ENCODE data around the gene BHLHA9.
"Not testable (repeated sequence)": the region's sequence is repeated elsewhere in the genome, so short reads cannot be mapped to it uniquely, and the experiment has no call there.

Gene BHLHA9

DNA sequence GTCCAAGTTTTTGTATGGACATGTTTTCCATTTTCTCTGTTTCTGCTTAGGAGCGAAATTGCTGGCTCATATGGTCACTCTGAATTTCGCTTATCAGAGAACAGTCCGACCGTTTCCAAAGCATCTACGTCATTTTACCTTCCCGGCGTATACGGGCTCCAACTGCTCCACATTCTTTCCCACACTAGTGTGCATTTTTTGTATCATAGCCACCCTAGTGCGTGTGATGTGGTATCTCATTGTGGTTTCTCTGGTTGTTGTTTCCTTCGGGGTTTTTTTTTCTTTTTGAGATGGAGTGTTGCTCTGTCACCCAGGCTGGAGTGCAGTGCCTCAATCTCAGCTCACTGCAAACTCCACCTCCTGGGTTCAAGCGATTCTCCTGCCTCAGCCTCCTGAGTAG, 31.0 kb upstream of the BHLHA9 start:
- Histone ChIP-seq H2BK5ac (ENCODE audit: low read depth, low read length, poor library complexity) (no peak overlapping the region), H4K12ac (ENCODE audit: low read depth, low read length) (no peak overlapping the region), H3K36me3 (ENCODE audit: control insufficient read depth in 1 of 2, insufficient read depth in 2 of 2, low read length in 2 of 2) (no peaks in the 10 kb centered on the region), H3K27me3 (ENCODE audit: insufficient read depth, low read length) (no peaks in the 10 kb centered on the region), H3K27ac (ENCODE audit: low read depth, low read length) (no peak overlapping the region), H3K9ac (ENCODE audit: low read length) (no peak overlapping the region), H2BK120ac (ENCODE audit: insufficient read depth, low read length, poor library complexity) (no peak overlapping the region), H3K18ac (ENCODE audit: low read length) (no peak overlapping the region), H3K4me2 (ENCODE audit: low read length) (no peak overlapping the region), H3K14ac (ENCODE audit: low read length) (no peak overlapping the region), H3K79me1 (ENCODE audit: low read length) (no peaks in the 10 kb centered on the region), H2AK5ac (ENCODE audit: low read length) (no peak overlapping the region), H3K23ac (ENCODE audit: low read length) (no peak overlapping the region), H4K91ac (ENCODE audit: low read depth, low read length) (no peak overlapping the region), H2AFZ (ENCODE audit: insufficient read depth, low read length, poor library complexity) (no peak overlapping the region), H4K8ac (ENCODE audit: low read depth, low read length) (no peak overlapping the region), H3K9me3 (ENCODE audit: insufficient read depth, low read depth, low read length) (no peaks in the 10 kb centered on the region), H3K4ac (ENCODE audit: low read depth, low read length) (no peak overlapping the region), H3K79me2 (ENCODE audit: control insufficient read depth, insufficient read depth, low read length, poor library complexity) (no peaks in the 10 kb centered on the region), H3K4me3 (ENCODE audit: low read depth, low read length) (no peak overlapping the region), H2BK12ac (ENCODE audit: low read length) (no peak overlapping the region), H3K4me1 (ENCODE audit: control insufficient read depth in 1 of 2, insufficient read depth in 2 of 2, low read length in 2 of 2) (no peaks in the 10 kb centered on the region)
- peak; percentile 92 to 98 for DNase-seq
- no CpG with 5 or more reads among the region's 11 CpGs for WGBS (ENCODE audit: extremely low coverage, insufficient coverage, insufficient read length)

DNA sequence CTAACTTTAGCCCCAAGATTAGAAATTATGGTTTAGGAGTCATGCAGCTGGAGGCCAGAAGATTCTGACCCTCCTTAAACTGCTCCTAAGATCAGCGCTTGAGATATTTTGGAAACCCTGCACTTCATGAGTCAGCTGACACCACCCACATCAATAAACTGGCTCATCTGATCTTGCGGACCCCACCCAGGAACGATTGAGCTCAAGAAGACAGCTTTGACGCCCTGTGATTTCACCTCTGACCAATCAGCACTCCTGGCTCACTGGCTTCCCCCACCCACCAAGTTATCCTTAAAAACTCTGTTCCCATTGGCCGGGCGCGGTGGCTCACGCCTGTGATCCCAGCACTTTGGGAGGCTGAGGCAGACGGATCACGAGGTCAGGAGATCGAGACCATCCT, 29.8 kb upstream of the BHLHA9 start:
- not testable (repeated sequence) for H3K4ac ChIP-seq (ENCODE audit: low read depth, low read length); H4K12ac ChIP-seq (ENCODE audit: low read depth, low read length); H3K14ac ChIP-seq (ENCODE audit: low read length); H2AK5ac ChIP-seq (ENCODE audit: low read length); H3K79me2 ChIP-seq (ENCODE audit: control insufficient read depth, insufficient read depth, low read length, poor library complexity); H3K27me3 ChIP-seq (ENCODE audit: insufficient read depth, low read length); H3K4me3 ChIP-seq (ENCODE audit: low read depth, low read length); H2BK5ac ChIP-seq (ENCODE audit: low read depth, low read length, poor library complexity); H4K91ac ChIP-seq (ENCODE audit: low read depth, low read length); H3K27ac ChIP-seq (ENCODE audit: low read depth, low read length); H3K4me1 ChIP-seq (ENCODE audit: control insufficient read depth in 1 of 2, insufficient read depth in 2 of 2, low read length in 2 of 2); H3K18ac ChIP-seq (ENCODE audit: low read length); H4K8ac ChIP-seq (ENCODE audit: low read depth, low read length); H3K79me1 ChIP-seq (ENCODE audit: low read length); H3K36me3 ChIP-seq (ENCODE audit: control insufficient read depth in 1 of 2, insufficient read depth in 2 of 2, low read length in 2 of 2); H3K9me3 ChIP-seq (ENCODE audit: insufficient read depth, low read depth, low read length); H2AFZ ChIP-seq (ENCODE audit: insufficient read depth, low read length, poor library complexity); H3K4me2 ChIP-seq (ENCODE audit: low read length); H2BK120ac ChIP-seq (ENCODE audit: insufficient read depth, low read length, poor library complexity); H2BK12ac ChIP-seq (ENCODE audit: low read length); H3K9ac ChIP-seq (ENCODE audit: low read length); H3K23ac ChIP-seq (ENCODE audit: low read length)
- peak; percentile 35 to 38 for DNase-seq
- no CpG with 5 or more reads among the region's 11 CpGs for WGBS (ENCODE audit: extremely low coverage, insufficient coverage, insufficient read length)

DNA sequence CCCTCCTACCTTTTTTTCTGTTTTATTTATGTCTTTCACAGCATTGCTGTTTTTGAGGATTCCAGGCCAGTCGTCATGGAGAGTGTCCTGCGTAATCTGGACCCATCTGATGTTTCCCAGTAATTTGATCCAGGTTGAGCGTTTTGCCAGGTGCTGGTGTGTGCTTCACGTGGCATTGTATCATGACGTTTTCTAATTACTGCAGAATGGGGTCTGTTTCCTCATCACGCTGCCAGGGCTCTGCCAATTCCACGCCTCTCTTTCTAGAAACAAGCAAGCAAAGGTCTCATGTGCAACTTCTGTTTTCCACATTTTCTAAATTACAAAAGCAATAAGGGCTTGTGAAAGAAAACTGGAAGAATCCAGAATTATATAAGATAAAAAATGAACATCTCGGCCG, 28.3 kb upstream of the BHLHA9 start:
- H4K8ac ChIP-seq (ENCODE audit: low read depth, low read length) = no peak overlapping the region
- no peak overlapping the region for H3K4ac ChIP-seq (ENCODE audit: low read depth, low read length)
- H3K4me3 ChIP-seq (ENCODE audit: low read depth, low read length) = no peak overlapping the region
- H3K27ac ChIP-seq (ENCODE audit: low read depth, low read length) = no peak overlapping the region
- H4K91ac ChIP-seq (ENCODE audit: low read depth, low read length) = no peak overlapping the region
- H2AFZ ChIP-seq (ENCODE audit: insufficient read depth, low read length, poor library complexity) = no peak overlapping the region
- H4K12ac ChIP-seq (ENCODE audit: low read depth, low read length) = no peak overlapping the region
- no peak overlapping the region for H2BK120ac ChIP-seq (ENCODE audit: insufficient read depth, low read length, poor library complexity)
- H3K4me2 ChIP-seq (ENCODE audit: low read length) = no peak overlapping the region
- no peaks in the 10 kb centered on the region for H3K9me3 ChIP-seq (ENCODE audit: insufficient read depth, low read depth, low read length)
- no peaks in the 10 kb centered on the region for H3K79me1 ChIP-seq (ENCODE audit: low read length)
- H3K79me2 ChIP-seq (ENCODE audit: control insufficient read depth, insufficient read depth, low read length, poor library complexity) = no peaks in the 10 kb centered on the region
- WGBS (ENCODE audit: extremely low coverage, insufficient coverage, insufficient read length) = no CpG with 5 or more reads among the region's 9 CpGs
- H3K23ac ChIP-seq (ENCODE audit: low read length) = no peak overlapping the region
- no peaks in the 10 kb centered on the region for H3K4me1 ChIP-seq (ENCODE audit: control insufficient read depth in 1 of 2, insufficient read depth in 2 of 2, low read length in 2 of 2)
- no peak overlapping the region for H3K14ac ChIP-seq (ENCODE audit: low read length)
- H2AK5ac ChIP-seq (ENCODE audit: low read length) = no peak overlapping the region
- H2BK12ac ChIP-seq (ENCODE audit: low read length) = no peak overlapping the region
- no peak for DNase-seq
- H3K18ac ChIP-seq (ENCODE audit: low read length) = no peak overlapping the region
- no peaks in the 10 kb centered on the region for H3K27me3 ChIP-seq (ENCODE audit: insufficient read depth, low read length)
- H2BK5ac ChIP-seq (ENCODE audit: low read depth, low read length, poor library complexity) = no peak overlapping the region
- H3K36me3 ChIP-seq (ENCODE audit: control insufficient read depth in 1 of 2, insufficient read depth in 2 of 2, low read length in 2 of 2) = no peaks in the 10 kb centered on the region
- no peak overlapping the region for H3K9ac ChIP-seq (ENCODE audit: low read length)

DNA sequence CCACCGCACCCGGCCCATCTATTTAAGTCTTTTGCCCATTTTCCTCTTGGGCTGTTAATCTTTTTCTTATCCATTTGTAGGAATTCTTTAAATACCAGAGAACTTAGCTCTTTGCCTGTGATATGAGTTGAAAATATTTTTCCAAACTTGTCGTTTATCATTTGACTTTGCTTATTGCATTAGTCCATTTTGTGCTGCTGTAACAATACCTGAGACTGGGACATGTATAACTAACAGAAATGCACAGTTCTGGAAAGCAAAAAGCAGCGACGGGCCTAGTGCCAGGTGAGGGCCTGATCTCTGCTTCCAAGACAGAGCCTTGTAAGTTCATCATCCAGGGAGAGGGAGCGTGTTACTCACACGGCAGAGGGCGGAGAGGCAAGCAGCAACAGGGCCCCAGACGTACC, 25.6 kb upstream of the BHLHA9 start:
- H3K4ac ChIP-seq (ENCODE audit: low read depth, low read length) = no peak overlapping the region
- no peak overlapping the region for H3K23ac ChIP-seq (ENCODE audit: low read length)
- no CpG with 5 or more reads among the region's 9 CpGs for WGBS (ENCODE audit: extremely low coverage, insufficient coverage, insufficient read length)
- H3K27ac ChIP-seq (ENCODE audit: low read depth, low read length) = no peak overlapping the region
- H2BK5ac ChIP-seq (ENCODE audit: low read depth, low read length, poor library complexity) = no peak overlapping the region
- no peaks in the 10 kb centered on the region for H3K36me3 ChIP-seq (ENCODE audit: control insufficient read depth in 1 of 2, insufficient read depth in 2 of 2, low read length in 2 of 2)
- H4K12ac ChIP-seq (ENCODE audit: low read depth, low read length) = no peak overlapping the region
- no peak overlapping the region for H3K18ac ChIP-seq (ENCODE audit: low read length)
- H4K8ac ChIP-seq (ENCODE audit: low read depth, low read length) = no peak overlapping the region
- H3K4me3 ChIP-seq (ENCODE audit: low read depth, low read length) = no peak overlapping the region
- H3K79me2 ChIP-seq (ENCODE audit: control insufficient read depth, insufficient read depth, low read length, poor library complexity) = no peaks in the 10 kb centered on the region
- peak in 1 of 2 donors; percentile 65 for DNase-seq
- no peaks in the 10 kb centered on the region for H3K4me1 ChIP-seq (ENCODE audit: control insufficient read depth in 1 of 2, insufficient read depth in 2 of 2, low read length in 2 of 2)
- H4K91ac ChIP-seq (ENCODE audit: low read depth, low read length) = no peak overlapping the region
- no peak overlapping the region for H3K4me2 ChIP-seq (ENCODE audit: low read length)
- no peak overlapping the region for H2BK12ac ChIP-seq (ENCODE audit: low read length)
- no peak overlapping the region for H2AK5ac ChIP-seq (ENCODE audit: low read length)
- no peaks in the 10 kb centered on the region for H3K27me3 ChIP-seq (ENCODE audit: insufficient read depth, low read length)
- no peak overlapping the region for H2BK120ac ChIP-seq (ENCODE audit: insufficient read depth, low read length, poor library complexity)
- H3K14ac ChIP-seq (ENCODE audit: low read length) = no peak overlapping the region
- peaks cover 1% of the 10 kb centered on the region for H3K9me3 ChIP-seq (ENCODE audit: insufficient read depth, low read depth, low read length)
- no peak overlapping the region for H3K9ac ChIP-seq (ENCODE audit: low read length)
- H3K79me1 ChIP-seq (ENCODE audit: low read length) = no peaks in the 10 kb centered on the region
- no peak overlapping the region for H2AFZ ChIP-seq (ENCODE audit: insufficient read depth, low read length, poor library complexity)

All from trophoblast cell (in vitro differentiated cells and primary cell).